Neural progenitor cell (in vitro differentiated cells): Measurements from ENCODE around the gene SIGMAR1.

Experiments
- EZH2 ChIP-seq: fragments of 200-600 bp; sonication (generic); IDR thresholded peaks from 2 replicates; pipeline ENCODE4 v1.6.1; 2017; ENCODE audit warnings: antibody characterized with exemption, mild to moderate bottlenecking, moderate library complexity
- TF ChIP-seq, protein P1 (sequence below): fragments of 200-600 bp; sonication (generic); IDR thresholded peaks from 2 replicates; pipeline ENCODE4 v1.5.1; 2017; ENCODE audit warnings: antibody characterized with exemption, mild to moderate bottlenecking

DNA sequence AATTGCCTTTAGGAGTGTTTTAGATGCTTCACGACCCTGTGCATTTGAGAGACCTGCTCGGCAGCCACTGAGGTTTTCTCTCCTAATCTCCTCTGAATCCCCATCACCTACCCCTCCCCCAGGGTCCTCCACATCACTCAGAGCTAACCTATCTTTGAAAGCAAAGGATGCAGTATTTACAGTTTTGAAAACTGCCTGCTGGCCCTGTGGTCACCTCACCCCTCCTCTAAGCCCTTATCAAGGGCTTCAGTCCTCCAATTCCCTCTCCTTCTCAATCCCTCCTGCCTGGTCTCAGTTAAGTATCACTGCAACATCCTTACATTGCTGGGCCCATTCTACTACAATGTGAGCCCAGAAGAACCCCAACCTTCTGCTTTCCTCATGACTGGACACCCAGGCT, 30.3 kb downstream of the SIGMAR1 start:
- TF ChIP-seq, protein P1, sequence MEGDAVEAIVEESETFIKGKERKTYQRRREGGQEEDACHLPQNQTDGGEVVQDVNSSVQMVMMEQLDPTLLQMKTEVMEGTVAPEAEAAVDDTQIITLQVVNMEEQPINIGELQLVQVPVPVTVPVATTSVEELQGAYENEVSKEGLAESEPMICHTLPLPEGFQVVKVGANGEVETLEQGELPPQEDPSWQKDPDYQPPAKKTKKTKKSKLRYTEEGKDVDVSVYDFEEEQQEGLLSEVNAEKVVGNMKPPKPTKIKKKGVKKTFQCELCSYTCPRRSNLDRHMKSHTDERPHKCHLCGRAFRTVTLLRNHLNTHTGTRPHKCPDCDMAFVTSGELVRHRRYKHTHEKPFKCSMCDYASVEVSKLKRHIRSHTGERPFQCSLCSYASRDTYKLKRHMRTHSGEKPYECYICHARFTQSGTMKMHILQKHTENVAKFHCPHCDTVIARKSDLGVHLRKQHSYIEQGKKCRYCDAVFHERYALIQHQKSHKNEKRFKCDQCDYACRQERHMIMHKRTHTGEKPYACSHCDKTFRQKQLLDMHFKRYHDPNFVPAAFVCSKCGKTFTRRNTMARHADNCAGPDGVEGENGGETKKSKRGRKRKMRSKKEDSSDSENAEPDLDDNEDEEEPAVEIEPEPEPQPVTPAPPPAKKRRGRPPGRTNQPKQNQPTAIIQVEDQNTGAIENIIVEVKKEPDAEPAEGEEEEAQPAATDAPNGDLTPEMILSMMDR = no peak
- no peak for TF ChIP-seq EZH2
